NOMO-1 (cell line): ENCODE results near the gene KIAA1755.

Source experiments
- DNase-seq, 2 experiments: peaks; one replicate each; lab custom pipeline; 2025; ENCODE audit not compliant: unreplicated experiment in 2 of 2; lab: John Stamatoyannopoulos, UW

The KIAA1755 gene

DNA sequence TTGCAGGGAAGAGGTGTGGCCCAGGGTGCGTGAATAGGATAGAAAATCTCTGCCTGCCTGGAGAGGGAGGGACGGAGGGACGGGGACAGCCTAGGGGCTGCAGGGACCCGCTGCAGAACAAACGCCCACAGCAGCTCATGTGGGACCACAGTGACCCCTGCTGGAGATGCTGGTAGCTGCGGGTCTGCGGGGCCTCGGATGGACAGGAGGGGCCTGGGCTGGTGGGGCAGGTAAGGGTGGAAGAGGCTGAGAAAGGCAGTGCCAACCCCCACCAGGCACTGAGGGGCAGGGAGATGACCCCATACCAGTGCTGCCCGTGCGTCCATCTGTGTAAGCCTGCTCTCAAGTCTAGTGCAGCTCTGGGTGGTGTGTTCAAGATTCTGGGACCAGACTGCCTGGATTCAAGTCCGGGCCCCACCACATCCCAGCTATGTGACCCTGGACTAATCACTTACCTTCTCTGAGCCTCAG is 39.4 kb downstream of the KIAA1755 start:
- DNase-seq: peak; percentile 43 to 44

DNA sequence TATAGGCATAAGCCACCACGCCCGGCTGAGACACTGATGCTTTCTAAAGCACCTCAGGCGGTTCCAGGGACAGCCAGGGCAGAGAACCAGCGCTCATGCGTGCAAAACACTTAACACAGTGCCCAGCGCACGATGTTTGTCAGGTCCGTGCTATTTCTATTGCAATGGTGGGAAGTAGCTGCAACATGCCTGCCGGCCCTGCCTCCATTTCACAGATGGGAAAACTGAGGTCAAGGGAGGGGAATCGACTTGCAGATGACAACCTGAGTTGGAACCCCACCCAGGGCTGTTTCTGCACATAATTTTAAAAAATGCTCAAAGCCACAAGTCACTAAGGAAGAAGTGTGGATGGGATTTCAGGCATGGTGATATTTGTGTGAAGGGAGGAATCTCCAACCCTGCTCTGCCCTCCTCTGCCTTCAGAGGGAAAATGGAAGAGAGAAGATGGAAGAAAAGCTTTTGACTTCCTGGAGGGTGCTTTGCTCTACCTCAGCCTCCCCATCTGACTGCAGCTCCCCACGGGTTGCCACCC is 39.9 kb downstream of the KIAA1755 start:
- no peak for DNase-seq

DNA sequence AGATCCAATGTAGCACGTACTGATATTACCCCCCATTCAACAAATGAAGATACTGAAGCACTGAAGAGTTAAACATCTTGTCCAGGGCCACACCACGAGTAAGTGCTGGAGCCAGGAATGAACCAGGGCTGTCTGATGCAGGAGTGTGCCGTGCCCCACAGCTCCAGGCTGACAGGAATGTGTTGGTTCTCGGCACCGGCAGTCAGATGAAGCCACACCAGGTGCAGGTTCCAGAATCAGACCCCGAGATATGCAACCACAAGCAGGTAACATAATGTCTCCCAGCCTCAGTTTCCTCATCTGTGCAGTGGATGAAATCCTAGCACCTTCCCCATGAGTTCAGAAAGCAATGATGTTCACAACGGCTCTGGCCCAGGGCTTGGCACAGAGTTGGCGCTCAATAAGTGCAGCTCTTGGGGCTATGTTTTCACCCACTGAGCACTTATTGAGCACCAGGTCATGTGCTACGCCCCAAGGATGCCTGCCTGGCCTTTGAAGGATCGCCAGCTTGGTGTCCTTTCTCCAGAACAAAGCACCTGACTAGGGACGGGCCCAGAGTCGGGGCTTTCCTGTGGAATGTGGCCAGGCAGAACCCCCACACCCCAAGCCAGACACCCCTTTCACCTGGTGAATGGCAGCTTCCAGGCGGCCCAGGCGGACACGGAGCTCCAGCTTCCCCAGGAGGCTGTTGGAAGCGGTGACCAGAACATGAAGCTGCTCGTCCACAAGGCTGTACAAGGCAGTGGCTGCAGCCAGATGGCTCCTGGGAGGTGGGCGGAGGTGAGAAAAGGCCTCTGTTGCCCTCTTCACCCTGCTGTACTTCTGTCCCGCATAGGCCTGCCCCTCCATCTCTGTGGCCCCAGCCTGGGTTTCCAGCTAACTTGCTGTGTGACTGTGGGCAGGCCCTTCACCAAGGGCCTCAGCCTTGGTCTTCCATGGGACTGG is 41.3 kb downstream of the KIAA1755 start:
- no peak for DNase-seq

DNA sequence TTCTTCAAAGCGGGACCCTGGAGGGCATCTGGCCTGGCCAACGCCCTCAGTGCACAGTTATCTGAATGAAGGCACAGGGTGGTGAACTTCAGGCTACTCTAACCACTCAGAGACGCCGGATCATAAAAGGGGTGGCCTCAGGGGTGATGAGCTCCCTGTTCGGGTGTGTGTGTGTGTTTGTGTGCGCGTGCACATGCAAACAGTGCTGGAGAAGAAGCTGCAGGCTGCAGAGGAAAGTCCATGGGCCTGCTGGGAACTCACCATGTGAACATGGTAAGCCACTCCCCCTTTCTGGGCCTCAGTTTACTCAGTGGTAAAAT is 42.0 kb downstream of the KIAA1755 start:
- no peak for DNase-seq

DNA sequence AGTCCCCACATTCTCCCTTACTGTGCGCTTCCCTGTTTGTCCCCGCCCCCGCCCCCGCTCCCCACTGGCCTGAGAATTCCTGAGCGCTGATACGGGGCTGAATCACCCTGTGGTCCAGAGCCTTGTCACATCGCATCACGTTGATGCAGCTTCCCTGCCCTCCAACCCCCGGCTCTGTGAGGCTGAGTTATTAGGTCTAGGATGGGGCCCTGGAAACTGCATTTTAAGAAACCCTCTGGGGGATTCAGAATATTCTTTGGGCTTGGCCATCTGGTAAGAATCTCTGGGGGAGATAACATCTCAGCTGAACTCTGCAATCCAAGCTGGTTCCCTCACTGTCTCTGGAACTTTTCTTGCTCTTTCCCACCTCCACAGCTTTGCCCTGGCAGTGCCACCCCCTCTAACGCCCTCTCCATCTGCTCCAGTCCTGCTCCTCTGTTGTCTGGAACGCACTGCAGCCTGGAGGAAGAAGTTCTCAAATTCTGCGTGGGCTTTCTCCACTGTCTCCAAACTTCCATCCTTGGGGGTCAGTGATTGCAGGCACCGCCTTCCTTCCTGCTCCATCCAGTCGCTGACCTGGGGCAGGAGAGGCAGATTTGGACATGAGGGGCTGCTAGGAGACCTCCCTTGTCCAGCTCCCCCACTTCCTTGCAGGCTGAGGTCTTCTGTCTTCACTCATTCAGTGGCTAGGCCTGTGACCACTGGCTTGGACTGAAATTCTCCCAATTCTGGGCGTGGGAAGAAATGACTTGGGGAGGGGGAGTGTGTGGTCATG is 42.6 kb downstream of the KIAA1755 start:
- no peak for DNase-seq

DNA sequence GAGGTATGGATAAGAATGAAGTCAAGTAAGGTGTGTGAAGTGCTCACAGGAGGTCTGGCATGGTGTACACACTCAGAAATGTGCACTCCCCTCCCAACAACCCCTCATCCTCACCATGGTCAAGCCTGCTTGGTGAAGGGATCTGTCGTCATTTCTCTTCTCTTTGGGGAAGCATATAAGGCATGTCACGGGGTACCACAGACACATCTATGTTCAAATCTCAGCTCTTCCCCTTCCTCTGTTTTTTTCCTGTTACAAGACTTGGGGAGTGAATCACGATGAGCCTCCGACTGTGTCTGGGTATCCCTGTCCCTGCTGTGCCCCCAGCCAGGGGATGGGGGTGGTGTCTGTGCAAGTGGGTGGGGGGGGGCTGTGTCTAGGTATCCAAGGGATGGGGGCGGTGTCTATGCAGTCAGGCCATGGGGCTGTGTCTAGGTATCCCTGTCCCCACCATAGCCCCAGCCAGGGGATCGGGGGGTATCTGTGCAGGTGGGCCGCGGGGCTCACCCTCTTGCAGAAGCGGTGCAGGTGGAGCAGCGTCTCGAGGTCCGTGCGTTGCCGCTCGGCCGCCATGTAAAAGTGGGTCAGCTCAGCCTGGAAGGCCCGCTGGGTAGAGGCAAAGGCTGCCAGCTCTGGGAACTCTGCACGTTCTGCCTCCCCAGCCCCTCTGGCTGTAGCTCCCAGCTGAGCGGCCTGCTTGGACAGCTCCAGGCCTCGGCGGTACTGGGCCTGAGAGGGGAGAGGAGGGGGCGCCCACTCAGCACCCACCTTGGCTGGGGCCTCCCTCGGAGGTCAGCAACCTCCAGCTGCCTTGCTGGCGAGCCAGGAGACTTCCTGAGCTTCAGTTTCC is 43.6 kb downstream of the KIAA1755 start:
- DNase-seq: no peak

DNA sequence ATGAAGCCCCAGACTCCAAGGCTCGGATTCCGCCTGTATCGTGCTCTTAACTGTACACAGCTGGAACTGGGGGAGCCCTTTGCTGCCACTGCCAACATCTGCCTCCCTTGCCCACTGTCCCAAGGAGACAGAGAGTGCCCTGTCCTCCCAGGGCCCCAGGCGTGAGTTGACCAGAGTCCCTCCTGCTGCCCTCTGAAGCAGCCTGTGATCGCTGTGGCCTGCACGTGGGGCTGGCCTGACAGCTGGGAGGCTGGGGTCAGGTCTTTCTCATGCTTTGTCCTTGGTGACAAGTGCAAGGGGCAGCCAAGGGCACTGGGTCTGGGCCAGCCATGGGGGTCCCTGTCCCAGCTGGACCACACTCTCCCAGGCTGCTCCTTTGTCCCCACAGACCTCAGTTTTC is 44.3 kb downstream of the KIAA1755 start:
- no peak for DNase-seq

DNA sequence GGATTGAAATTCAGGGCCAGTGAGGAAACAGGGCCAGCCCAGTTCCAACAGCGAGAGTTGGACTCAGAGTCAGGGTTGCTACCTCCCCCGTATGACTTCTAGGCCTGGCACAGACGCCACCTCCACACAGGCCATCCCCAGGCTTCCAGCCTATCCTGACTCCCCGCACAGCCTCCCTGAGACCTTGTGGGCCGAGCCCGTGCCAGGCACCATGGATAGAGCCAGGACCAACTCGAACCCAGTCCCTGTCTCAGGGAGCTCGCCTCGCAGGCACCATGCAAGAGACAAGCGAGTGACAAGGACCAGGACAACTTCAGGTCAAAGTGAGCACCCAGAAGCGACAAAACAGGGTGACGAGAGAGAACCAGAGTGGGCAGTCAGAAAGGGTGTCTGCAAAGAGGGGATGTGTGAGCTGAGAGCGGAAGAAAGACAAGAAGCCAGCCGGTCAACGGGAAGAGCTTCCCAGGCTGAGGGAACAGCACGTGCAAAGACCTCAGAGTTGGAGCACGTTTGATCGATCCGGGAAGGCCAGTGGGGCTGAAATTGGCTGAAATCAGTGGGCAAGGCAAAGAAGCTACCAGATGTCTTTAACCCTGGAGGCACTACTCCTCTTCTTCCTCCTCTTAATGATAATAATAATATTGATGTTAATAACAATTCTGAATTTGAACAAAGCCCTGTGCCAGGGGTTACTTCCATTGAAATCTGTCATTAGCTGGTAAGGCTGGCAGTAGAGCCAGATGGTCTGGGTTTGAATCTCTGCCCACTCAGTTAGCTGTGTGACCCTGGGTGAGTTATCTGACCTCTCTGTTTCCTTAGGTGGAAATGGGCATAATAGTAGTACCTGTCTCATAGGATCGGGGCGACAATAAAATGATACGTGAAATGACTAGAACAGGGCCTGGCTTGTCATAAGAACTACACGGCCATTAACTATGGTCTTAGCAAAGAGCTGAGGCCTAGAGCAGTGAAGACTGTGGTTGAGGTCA is 45.0 kb downstream of the KIAA1755 start:
- DNase-seq: no peak

DNA sequence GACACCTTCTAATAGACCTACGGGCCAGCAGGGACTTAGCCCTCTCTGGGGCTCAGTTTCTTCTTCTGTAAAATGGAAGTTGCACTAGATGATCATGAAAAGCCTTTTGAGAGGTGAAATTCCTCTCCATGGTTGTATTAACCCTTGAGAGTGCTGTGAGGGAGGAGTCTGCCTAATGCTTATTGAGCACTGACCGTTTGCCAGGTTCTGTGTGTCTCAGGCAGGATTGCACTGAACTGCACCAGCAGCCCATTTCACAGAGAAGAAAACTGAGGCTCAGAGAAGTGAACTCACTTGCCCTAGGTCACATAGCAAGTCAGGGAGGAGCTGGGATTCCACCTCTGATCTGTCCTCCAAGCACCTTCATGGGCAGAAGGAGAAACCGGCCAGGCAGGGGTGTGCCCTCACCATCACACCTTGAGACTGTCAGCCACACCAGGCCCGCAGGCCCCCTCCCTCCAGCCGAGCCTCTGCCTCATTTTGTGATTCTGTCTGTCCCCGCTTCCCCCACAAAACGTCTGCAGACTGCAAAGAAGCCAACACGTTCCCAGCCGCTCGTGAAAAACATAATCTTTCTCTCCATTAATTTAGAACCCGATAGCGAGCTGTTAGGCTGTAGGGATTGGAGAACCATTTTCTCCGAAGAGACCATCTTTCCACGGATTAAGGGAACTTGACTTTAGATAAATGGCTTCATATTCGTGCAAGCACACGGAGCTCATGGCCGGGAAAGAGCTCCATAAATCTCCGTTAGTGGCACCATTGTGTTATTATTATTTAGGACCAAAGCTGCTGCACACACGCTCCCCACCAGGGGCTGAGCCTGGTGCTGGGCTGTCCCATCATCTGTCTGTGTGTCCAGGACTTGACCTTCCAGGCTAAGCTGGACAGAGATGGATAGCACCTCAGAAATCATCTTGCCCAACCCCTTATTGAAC is 46.0 kb downstream of the KIAA1755 start:
- no peak for DNase-seq

DNA sequence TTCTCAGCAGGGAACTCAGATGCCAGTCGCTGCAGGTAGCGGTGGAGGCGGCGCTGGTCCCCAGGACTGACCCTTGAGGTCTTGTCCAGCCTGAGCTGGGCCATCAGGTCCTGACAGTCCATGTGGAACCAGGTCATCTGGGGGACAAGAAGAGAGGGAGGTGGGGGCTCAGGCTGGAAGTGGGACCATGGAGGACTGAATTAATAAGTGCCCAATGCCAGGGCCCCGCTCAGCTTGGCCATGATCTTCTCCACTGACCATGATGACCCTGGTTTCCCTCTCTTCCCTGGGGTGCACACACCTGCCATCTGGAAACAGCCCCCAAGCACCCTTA is 47.0 kb downstream of the KIAA1755 start:
- DNase-seq: no peak

DNA sequence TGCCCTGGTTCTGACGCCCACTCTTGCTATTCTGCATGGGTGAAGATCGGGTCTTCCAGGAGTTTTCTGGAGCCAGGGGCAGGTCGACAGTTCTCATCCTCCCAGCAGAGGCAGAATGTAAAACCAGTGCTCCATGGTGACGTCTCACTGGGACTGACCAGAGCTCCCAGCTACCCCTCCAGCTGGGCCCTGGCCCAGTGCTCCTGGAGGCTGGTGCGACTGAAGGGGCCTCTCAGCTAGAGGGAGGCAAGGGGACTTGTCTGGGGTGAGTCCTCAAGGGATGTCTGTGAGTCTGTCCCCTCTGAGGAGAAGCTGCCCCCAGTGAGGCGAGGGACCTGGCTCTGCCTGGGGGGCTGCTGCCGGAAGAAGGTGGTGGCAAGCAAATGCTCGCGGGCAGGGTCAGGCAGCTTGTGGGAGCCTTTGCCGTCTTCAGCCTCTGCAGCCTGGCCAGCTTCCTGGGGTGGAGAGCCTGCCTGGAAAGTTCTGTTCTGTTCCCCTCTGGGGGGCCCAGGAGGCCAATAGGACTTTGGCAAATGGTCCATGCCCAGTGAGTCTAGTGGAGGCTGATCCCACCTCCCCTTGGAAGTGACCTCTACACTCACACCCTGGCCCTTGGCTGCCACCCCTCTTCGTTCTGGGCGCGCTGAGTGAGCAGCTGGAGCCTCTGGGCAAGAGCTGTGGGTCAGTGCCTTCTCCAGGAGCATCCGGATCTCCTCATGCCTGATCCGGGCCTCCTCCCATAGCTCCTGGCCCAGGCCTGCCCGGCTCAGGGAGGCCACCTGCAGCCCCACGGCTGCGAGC is 47.5 kb downstream of the KIAA1755 start:
- no peak for DNase-seq

DNA sequence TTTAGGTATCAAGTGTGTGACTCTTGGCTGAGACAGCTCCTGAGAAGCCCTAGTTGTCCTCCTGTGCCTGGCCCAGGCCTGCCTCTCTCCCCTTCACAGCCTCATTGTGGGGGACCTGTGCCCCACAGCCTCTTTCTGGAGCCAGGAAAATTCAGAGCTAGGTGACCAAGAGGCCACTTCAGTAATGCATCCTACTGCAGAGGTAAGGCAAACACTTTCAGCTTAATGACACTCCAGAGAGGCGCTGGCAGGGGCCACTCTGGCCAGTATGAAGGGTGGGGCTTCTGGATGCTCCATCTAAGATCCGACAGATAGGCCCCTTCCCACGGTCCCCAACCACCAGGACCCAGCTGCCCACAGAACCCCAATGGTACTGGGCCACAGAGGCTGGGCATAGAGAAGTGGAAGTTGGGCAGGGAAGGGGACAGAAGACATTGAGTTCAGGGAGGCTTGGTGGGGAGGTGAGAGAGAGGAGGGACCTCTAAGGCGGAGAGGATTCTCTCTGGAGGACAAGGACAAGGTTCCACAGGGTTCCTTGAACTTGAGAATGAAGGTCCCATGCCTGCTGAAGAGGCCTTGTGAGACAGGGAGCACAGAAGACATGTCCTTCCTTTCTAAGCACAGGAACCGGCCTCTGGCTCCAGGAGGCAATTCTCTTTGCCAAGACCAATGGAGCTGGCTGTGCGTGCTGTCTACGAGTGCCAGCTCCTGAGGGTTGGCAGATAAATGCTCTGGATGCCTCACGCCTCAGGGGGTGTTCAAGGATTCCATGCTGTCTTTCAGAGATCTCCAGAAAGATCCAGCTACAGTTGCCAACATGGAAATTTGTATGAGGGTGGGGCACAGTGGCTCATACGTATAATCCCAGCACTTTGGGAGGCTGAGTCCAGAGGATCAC is 49.1 kb downstream of the KIAA1755 start:
- DNase-seq: no peak

DNA sequence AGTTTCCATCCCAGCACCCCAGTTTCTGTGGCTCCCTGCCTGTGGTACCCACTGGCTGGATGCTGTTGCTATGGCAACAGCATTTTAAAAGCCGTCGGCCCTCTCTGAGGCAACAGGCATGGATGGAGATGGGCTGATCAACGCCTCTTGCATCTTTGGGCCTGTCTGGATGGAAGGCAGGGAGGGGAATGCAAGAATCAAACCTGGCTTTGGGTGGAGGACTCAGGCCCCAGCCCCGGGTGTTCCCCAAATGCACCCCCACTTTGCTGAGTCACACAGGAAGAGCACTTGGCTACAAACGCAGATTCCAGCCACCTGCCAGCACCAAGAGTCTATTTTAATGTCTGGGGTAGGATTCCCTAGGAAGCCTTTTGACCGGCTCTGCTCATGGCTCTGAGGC is 49.8 kb downstream of the KIAA1755 start:
- DNase-seq: peak in 1 of 2 experiments; percentile 3

DNA sequence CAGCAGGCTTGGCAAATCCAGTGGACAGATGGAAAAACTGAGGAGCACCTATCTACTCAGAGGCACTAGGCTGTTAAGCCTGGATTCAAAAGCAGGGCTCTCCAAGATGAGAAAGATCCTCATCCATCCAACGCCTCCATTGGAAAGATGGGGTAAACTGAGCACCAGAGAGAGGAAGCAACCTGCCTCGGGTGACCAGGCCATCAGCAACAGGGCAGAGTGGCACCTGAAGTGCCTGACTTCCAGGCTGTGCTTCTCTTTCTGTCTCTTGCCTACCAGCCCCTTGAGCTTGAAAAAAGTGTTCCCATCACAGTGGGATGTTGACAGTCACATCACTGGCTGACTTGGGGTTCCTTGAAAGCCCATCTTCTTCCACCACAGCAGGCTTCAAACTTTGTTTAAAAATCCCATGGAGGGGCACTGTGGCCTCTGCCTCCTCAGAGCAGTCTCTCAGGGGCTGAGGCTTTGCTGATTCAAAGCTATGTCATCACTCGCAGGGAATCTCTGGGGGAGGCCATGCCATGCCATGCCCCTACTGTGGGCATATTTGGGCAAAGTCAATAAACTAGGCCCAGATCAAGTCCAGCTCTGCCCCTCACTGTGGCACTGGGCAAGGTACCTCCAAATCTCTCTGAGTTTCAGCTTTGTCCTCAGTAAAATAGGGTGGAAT is 50.7 kb downstream of the KIAA1755 start:
- DNase-seq: no peak

DNA sequence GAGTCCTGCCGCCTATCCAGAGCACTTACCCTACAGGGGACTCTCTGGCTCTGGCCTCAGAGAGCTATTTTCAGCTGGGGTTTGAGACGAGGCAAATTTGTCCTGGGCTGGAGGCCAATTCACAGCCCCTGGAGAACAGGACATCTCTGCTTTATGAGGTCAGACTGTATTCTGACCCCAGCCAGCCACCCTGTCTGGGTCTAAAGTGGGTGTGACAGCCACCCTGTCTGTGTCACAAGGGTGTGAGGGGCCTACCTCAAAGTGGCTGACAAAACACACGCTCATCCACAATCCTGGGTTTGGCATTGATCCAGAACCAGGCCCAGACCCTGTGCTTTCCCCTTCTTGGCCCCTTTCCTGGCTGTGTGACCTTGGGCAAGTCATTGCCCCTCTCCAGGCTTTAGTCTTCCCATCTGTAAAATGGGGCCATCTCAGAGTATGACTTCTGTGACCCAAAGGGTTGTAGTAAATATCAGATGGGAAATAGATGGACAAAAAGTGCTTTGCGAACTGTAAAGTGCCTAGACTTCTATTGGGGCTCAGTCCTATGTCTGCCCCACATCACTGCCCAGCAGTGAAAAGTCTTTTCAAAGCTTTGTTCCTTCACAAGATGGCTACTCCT is 51.4 kb downstream of the KIAA1755 start:
- no peak for DNase-seq

DNA sequence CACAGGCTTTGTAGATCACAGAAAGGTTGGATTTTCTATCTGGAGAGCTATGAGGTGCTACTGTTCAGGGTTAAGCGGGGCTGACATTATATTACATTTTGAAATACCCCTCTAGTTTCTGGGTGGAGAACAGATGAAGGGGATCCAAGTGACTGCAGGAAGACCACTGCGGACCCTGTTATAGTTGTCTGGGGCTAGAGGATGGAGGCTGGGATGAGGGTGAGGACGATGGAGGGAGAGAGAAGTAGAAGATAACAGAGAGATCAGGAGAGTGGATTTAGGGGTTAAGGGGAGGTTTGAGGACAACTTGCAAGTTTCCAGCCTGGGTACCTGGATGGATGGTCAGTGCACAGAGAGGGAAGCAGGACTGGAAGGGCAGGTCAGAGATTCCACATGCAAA is 52.0 kb downstream of the KIAA1755 start:
- no peak for DNase-seq
